Measurements from ENCODE around the gene PHIP.
"Not testable (repeated sequence)": the region's sequence is repeated elsewhere in the genome, so short reads cannot be mapped to it uniquely, and the experiment has no call there.

The PHIP gene

DNA sequence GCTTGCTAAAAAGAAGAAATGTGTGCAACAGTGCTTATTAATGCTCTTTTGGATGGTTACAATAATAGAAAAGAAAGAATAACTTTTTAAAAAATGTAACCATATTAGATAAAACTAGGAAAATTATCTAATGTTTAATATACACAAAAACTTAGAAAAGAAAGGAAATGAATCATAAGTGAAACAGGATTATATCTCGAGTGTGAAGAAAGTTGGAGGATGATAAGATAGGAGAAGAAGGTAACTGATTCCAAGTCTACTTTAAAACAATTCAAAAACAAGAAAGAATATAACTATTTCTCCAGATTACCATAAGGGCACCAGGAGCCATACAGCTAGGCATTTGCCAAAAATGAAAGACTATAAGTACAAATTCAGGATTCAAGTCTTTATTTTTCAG, 73.0 kb downstream of the PHIP start:
- no peak for FAIRE-seq

- no peak for FAIRE-seq
Measured at GRCh38 chr6:79004239-79004638, 73.8 kb downstream of the PHIP start.

GRCh38 chr6:79001415-79001814, 76.6 kb downstream of the PHIP start:
- no peak for FAIRE-seq

DNA sequence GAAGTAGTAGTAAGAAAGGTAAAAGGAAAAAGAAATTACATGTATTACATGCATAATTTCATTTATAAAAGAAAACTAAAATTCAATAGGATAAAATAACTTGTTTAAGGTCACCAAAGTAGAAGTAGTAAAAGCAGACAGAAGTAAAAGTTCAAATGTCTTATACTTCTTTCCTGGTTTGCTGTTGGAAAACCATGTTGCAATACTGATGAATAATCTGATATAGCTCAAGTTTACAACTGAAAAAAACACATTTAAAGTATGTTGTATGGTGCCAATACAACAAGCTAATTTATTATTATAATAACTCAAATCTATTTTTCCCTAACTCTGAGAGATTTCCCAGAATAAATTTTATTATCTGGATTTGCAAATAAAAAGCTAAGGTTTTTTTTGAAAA, 78.3 kb downstream of the PHIP start:
- no peak for FAIRE-seq

DNA sequence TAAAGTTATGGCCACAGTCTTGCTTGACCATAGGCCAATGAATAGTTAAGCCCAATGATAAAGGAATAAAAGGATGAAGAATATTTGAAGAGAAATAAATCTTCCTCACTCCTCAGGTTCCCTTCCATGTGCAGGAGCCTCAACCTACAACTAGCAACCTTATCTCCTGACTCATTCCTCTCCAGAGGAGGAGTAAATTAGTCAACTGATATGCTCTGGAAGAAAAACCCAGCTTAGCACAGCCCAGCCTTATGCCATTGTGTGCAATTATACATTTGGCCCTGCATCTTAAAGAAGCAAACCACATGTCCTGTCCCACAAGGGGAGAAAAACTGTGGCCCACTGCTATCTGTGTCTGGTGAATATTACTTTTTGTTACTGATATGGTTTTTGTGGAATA, 82.1 kb downstream of the PHIP start:
- no peak for FAIRE-seq

DNA sequence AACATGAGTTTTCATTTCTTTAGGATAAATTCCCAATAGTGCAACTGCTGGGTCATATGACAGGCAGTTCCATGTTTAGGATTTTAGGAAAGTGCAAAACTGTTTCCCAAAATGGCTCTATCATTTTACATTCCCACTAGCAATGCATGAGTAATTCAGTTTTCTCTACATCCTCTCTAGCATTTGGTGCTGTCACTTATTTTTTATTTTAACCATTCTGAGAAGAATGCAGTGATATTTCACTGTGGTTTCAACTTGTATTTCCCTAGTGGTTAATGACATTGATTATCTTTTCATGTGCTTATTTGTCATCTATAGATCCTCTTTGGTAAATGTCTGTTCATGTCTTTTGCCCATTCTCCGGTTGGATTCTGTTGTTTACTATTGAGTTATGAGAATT, 82.7 kb downstream of the PHIP start:
- no peak for FAIRE-seq

DNA sequence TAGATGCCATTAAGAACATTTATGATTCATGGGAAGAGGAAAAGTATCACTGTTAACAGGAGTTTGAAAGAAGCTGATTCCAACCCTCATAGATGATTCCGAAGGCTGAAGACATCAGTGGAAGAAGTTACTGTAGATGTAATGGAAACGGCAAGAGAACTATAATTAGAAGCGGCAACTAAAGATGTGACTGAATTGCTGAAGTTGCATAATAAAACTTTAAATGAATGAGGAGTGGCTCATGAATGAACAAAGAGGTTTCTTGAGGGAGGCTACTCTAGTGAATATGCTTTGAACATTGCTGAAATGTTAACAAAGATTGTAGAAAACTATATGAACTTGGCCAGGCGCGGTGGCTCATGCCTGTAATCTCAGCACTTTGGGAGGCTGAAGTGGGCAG, 84.1 kb downstream of the PHIP start:
- FAIRE-seq: no peak

- no peak for FAIRE-seq
Measured at GRCh38 chr6:78989191-78989590, 88.9 kb downstream of the PHIP start.

GRCh38 chr6:78986161-78986560, 91.9 kb downstream of the PHIP start:
- no peak for FAIRE-seq

DNA sequence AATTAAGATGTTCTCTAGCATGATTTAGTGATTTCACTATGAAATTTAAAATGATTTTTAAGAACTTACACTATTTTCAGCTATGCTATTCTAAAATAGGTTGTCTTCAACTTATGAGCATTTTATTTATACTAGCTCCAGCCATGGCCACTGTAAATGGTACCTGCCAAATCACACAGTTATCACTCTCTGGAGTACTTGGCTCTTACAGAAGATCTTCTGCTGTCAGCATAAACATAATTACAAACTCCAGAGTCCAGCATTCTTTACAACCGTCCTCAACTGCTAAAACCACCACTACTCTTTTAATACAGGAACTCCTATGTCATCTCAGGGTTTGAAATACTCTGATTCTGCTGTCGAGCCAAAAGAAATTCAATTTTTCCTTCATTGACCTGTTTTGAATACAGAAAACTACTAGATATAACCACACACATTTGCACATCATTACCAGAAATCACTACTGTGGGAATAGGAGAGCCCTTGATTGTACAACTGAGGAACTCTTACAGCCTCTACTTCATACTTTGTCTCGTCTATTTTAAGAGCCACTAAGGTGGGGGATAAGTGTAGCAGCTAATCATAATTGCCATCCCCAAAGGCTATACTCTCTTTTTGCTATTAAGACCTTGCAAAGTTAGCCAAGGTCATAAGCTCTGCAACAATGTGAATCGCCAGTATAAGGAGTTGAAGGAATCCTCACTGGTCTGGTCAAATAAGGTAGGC, 93.7 kb downstream of the PHIP start:
- FAIRE-seq: no peak

DNA sequence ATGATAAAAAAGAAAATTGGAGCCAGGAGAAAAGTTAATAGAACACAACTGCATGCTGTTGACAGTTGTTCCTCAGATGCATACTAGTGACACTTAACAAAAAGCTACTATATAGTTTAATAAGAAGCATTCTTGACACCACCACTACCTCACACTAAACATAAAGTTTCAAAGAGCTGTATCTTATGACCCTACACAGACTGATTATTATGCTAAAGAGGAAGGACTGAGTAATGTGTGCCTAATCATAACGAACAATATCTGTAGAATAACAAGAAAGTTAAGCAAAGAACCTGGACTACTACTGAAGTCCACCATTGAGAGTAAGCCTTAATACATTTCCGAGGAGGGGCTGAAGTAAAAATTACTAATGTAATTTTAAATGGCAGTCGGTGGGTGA, 110.9 kb downstream of the PHIP start:
- no peak for FAIRE-seq

DNA sequence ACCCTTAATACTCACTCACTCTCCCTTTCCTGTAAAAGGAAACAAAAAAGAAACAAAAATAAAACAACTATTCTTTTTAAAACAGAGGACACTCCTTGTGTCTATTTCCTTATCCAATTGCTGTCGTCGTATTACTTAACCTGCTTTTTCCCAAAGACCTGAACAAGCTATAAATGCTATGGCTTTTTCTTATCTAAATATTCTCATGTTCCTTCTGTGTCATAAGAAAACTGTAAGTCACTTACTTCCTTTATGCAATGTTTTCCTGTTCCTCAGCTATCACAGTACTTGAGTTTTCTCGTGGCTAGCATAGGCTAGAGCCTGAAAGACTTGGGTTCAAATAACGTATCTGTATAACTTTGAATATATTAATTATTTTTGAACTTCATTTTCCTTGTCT, 111.5 kb downstream of the PHIP start:
- no peak for FAIRE-seq

GRCh38 chr6:78962448-78962847, 115.6 kb downstream of the PHIP start:
- no peak for FAIRE-seq

DNA sequence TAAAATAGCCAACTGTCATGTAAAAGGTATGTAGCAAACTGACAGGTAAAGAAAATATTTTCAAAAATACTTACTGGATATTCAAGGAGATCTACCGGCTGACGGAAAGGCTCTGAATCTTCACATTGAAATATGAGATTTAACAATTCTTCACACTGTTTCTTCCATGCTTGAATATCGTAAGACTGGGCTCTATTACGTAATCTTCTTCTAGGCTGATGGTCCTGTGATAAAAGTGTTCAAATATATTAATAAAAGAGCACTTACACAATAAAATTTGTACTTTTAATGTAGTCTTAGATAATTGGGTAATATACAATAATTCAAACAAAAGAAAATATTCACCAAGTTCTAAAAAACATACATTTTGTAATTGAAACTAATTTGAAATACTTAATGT, 123.3 kb downstream of the PHIP start:
- FAIRE-seq: peak; percentile 68

DNA sequence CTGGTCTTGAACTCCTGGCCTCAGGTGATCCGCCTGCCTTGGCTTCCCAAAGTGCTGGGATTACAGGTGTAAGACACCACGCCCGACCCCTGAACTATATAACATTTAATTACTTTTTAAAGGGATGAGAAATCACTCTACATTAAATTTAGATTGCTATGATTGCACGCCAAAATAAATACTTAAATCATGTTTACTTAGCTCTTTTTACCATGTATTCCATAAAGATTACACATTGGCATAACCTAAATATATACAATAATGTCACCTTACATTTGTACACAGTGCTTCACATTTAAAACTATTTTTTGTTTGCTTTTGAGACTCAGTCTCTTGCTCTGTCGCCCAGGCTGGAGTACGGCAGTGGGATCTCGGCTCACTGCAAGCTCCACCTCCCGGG, 124.3 kb downstream of the PHIP start:
- FAIRE-seq: no peak

- no peak for FAIRE-seq
Measured at GRCh38 chr6:78952362-78952761, 125.7 kb downstream of the PHIP start.

- FAIRE-seq: no peak
Measured at GRCh38 chr6:78948785-78949184, 129.3 kb downstream of the PHIP start.

DNA sequence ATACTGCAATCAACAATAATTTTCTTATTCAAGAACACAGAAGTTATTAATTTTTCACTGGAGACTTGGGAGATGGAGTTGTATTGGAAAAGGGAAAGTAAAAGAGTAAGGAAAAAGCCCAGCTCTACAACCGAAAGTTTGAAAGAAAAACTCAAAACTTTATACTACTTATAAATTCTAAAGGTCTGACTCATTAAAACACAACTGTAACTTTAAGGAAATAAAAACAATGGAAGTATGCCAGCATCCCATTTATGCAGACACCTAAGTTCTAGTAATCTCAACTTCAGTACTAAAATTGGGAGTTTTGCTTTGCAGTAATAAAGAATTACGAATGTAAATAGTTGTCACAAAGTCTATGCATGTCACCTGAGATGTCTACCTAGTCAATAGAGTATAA, 130.1 kb downstream of the PHIP start:
- FAIRE-seq: no peak

GRCh38 chr6:78947529-78947928, 130.5 kb downstream of the PHIP start:
- FAIRE-seq: no peak

- no peak for FAIRE-seq
Measured at GRCh38 chr6:78942446-78942845, 135.6 kb downstream of the PHIP start.

GRCh38 chr6:78936515-78936914, 141.5 kb downstream of the PHIP start:
- no peak for FAIRE-seq

DNA sequence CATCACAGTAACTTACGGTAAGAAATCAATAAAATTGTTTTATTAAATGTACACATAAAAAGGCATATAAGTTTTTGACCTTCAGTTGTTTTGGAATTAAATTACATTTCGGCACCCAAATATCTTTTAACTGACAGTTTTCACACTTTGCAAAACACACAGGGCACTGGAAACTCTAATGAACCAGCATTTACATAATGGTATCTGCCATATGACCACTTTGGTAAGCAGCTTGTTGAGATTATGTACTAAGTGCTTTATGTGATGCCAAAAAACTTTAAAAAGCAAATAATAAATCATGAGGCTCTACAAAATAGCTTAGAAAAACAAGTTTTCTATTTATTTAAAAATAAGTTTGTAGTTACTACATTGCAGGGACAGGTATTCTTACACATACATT, 142.5 kb downstream of the PHIP start:
- no peak for FAIRE-seq

DNA sequence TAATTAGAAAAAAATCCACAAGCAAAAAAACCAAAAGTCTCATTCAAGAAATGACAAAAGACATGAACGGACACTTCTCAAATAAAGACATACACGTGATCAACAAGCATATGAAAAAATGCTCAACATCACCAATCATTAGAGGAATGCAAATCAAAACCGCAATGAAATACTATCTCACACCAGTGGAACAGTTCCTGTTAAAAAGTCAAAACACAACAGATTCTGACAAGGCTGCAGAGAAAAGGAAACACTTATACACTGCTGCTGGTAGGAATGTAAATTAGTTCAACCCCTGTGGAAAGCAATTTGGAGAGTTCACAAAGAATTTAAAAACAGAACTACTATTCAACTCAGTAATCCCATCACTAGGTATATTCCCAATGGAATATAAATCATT, 152.7 kb downstream of the PHIP start:
- no peak for FAIRE-seq

- not testable (repeated sequence) for FAIRE-seq
Measured at GRCh38 chr6:78921168-78921567, 156.9 kb downstream of the PHIP start.

DNA sequence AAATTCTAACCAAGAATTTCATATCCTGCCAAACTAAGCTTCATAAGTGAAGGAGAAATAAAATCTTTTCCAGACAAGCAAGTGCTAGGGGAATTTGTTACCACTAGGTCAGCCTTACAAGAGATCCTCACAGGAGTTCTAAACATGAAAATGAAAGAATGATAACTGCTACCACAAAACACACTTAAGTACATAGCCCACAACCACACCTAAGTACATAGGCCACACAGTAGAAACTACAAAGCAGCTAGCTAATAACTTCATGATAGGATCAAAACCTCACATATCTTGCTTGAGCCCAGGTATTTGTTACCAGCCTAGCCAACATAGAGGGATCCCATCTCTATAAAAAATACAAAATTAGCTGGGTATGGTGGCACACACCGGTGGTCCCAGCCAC, 160.3 kb downstream of the PHIP start:
- FAIRE-seq: no peak

DNA sequence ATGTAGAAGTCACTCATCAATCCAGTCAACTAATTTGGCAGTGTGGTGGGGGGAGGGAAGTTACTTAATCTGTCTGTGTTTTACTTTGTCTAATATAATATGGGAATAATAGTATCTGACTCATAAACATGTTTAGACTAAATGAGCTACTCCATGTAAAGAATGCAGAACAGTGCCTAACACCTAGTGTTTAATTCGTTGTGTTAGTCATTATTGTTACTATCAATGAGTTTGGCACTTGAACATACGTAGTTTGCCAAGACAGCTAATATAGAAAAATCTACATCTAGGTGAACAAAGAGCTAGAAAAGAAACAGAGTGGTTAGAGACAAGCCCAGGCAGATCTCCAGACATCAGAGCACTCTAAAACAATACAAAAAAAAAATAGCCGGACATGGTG, 161.6 kb downstream of the PHIP start:
- no peak for FAIRE-seq

Measured in TTC549 (cell line).